ENCODE results near the gene DMBX1. TPM values are rescaled to one million over a fixed set of nuclear protein-coding genes. Genes with fewer than 3 reads are reported as not detected.

Gene DMBX1
- total and polyA plus RNA-seq, 2 of the 4 experiments (the other 2 are of a cell fraction) = not detected

- no CpG with 5 or more reads among the region's 8 CpGs for WGBS, 2 experiments (ENCODE audit: extremely low coverage in 2 of 2, insufficient read length in 1 of 2)
- H2AK5ac ChIP-seq (ENCODE audit: low read depth, low read length) = no peak overlapping the region
- no peak overlapping the region for H2BK20ac ChIP-seq (ENCODE audit: low read depth, low read length)
- H2BK15ac ChIP-seq (ENCODE audit: low read depth, low read length) = no peak overlapping the region
- H3K4me3 ChIP-seq (ENCODE audit: insufficient read depth, low read depth, low read length) = no peak overlapping the region
- dilution Hi-C loops (cut with HindIII; ENCODE audit: low sequenced_read_pairs, unreplicated experiment) = no loop called here
- no TSS peak for BruUV-seq (replicated peaks)
- H3K4ac ChIP-seq (ENCODE audit: low read depth, low read length) = no peak overlapping the region
- H3K9me3 ChIP-seq (ENCODE audit: control insufficient read depth, insufficient read depth, low read length) = no peaks in the 10 kb centered on the region
- H3K27me3 ChIP-seq (ENCODE audit: control insufficient read depth, insufficient read depth, low read length) = peaks cover 76% of the 10 kb centered on the region
- ChIA-PET CTCF (no interaction called here), POLR2A (ENCODE audit: unreplicated experiment) (no interaction called here)
- H2AK9ac ChIP-seq (replicated peaks; ENCODE audit: low read depth, low read length, poor library complexity) = no peak overlapping the region
- H4K8ac ChIP-seq (ENCODE audit: low read depth in 2 of 2, low read length in 2 of 2) = no peak overlapping the region
- peak overlapping the region; percentile 68; the same call in 1 of the 2 replicates for H3K4me2 ChIP-seq (ENCODE audit: low read depth, low read length)
- no peaks in the 10 kb centered on the region for H3K36me3 ChIP-seq (ENCODE audit: control insufficient read depth, insufficient read depth, low read length)
- H2BK120ac ChIP-seq (ENCODE audit: low read depth, low read length) = no peak overlapping the region
- no peak for ATAC-seq (ENCODE audit: low read depth)
- intact Hi-C loops (cut with micrococcal nuclease) = no loop called here
- H4K91ac ChIP-seq (ENCODE audit: insufficient read depth, low read depth, low read length) = no peak overlapping the region
- TF ChIP-seq NFE2L2 (IDR thresholded peaks at IDR 0.05; ENCODE audit: low read depth, low read length) = no peak
- no peak overlapping the region for H2BK5ac ChIP-seq (ENCODE audit: low read depth, low read length, poor library complexity, severe bottlenecking)
- H3K9me1 ChIP-seq (ENCODE audit: insufficient read depth, low read length) = no peaks in the 10 kb centered on the region
- no peak for DNase-seq
- in situ Hi-C loops (cut with MboI; ENCODE audit: low sequenced_read_pairs) = no loop called here
- H3K14ac ChIP-seq (replicated peaks; ENCODE audit: low read depth, low read length) = no peak overlapping the region
- H3K9ac ChIP-seq (ENCODE audit: low read depth, low read length) = no peak overlapping the region
- H2AFZ ChIP-seq (replicated peaks; ENCODE audit: low read length, poor library complexity) = peak overlapping the region; percentile 87
- peak overlapping the region; percentile 82 for H3K23ac ChIP-seq (ENCODE audit: low read depth, low read length)
- no peak overlapping the region for H4K5ac ChIP-seq (ENCODE audit: low read depth, low read length)
- H3K79me1 ChIP-seq (ENCODE audit: low read depth in 1 of 2, low read length in 2 of 2) = no peaks in the 10 kb centered on the region
- no peak overlapping the region for H3K27ac ChIP-seq (ENCODE audit: insufficient read depth, low read length)
- H3K4me1 ChIP-seq (ENCODE audit: control insufficient read depth, insufficient read depth, low read length) = no peaks in the 10 kb centered on the region; the same call in 1 of the 2 replicates
- H3K18ac ChIP-seq (ENCODE audit: low read depth, low read length) = no peak overlapping the region
- H3K56ac ChIP-seq (ENCODE audit: extremely low read depth, insufficient read depth, low read length) = no peak overlapping the region
- H4K20me1 ChIP-seq (ENCODE audit: insufficient read depth, low read length) = peaks cover 3% of the 10 kb centered on the region; the same call in 1 of the 2 replicates
Measured at GRCh38 chr1:46467183-46467504, 22.5 kb upstream of the DMBX1 start.
